ENCODE data around the gene PC.

The PC gene

DNA sequence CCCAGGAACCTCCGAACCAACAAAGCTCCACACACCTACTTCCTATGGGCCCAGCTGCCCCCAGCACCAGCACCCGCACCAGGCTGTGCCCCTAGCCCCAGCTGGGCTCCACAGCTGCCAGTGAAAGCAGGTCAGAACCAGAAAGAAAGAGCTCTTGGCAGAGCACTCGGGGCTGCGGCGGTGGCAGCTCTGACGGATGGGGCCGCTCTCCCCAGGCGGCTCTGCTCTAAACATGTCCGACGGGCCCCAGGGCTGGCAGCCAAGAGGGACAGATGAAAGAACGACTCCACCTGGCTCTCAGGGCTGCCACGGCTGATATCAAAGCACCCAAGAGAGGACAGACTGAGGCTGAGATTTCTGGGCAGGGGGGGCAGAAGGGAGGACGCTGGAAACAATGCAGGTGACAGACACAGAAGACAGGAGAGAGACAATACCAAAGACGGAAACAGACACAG lies 75.6 kb downstream of the PC start:
- DNase-seq, result no peak

DNA sequence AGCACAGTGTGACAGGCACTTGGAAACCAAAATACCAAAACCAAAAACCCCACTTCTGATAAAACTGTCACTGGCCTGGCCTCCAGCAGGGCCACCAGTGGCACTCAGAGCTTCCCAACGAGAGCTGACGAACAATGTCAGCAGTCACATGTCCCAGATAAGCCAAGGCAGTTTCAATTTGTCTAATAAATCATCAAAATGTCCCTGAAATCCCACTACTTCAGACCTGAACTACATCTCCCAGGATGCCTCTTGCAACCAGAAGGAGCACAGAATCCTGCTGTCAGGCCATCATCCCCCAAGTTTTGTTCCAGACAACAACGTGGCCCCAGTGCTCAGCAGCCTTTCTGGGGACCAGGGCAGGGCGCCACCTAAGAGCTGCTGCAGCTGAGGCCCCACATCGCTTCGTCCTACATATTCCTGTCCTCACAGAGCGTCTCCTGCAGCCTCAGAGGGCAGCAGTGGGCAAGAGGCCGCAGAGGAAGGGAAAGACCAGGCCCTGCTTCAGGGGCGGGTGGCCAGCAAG lies 76.2 kb downstream of the PC start:
- DNase-seq, result no peak

DNA sequence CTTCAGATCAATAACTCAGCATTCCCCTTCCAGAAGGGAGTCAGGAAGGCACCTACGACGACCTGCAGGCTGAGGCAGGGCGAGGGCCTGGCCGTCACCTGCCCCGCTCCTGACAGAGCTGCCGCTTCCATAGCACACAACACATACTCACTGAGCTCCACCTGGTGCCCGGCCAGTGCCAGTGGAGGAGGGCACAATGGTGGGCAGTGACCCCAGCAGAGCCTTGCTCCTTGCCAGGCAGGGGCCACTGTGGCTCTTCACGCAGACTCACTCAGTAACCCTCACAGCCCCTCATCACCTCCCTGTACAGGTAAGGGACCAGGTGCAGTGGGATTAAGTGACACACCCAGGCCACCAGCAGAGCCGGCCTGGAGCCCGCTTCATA lies 76.7 kb downstream of the PC start:
- DNase-seq, result no peak

- DNase-seq, result no peak
These were observed 77.4 kb downstream of the PC start for GRCh38 chr11:66880496-66881450.

DNA sequence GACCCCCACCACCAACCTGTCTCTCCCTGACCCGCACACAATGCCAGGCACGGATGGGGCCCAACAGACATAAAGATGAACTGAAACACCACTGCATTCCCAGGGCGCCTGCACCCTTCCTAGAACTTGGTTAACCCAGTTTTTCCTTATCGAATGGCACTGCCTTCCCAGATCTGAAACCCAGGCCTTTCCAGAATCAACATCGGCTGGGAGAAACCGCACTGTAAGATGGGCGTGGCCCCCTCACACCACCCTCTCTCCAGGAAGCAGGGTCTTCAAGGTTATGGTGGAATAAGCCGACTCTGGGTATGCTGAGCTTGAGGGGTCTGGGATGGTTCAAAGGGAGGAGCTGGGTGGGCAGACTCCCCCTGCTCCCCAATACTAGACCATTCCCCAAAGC lies 78.2 kb downstream of the PC start:
- no peak for DNase-seq

DNA sequence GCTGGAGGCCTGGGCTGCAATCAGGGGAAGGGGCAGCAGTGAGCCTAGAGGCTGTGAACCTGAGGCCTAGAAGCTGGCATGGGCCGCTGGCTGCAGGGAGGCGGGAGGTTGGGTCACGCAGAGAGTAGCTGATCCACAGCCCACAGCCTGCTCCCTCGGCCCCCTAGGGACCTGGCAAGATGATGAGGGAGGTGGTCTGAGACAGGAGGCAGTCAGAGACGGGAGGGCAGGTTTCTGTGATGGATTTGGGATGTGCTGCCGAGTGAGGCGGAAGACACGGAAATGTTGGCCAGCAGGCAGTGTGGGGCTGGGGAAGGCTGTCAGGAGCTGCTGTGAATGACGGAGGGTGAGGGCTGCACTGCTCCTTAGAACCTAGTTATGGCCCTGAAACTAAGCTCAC lies 78.6 kb downstream of the PC start:
- DNase-seq, result no peak

DNA sequence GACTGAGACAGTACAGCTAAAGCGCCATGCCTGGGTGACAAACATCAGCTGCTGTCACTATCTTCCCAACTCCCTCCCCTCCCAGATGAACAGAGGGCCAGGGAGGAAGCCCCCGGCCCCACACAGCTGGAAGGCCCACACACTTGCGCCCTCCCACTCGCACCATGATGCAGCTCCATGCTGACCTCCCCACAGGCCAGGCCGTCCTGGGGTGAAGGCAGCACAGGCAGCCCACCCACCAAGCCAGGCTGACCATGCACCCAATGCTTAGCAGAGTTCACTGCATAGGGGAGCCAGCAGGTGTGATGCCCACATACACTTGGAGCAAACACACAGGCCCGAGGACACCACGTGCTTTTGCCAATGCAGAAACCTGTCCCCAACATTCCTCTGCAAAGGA lies 79.2 kb downstream of the PC start:
- DNase-seq, result no peak

GRCh38 chr11:66878474-66878873 lies 79.7 kb downstream of the PC start:
- no peak for DNase-seq

DNA sequence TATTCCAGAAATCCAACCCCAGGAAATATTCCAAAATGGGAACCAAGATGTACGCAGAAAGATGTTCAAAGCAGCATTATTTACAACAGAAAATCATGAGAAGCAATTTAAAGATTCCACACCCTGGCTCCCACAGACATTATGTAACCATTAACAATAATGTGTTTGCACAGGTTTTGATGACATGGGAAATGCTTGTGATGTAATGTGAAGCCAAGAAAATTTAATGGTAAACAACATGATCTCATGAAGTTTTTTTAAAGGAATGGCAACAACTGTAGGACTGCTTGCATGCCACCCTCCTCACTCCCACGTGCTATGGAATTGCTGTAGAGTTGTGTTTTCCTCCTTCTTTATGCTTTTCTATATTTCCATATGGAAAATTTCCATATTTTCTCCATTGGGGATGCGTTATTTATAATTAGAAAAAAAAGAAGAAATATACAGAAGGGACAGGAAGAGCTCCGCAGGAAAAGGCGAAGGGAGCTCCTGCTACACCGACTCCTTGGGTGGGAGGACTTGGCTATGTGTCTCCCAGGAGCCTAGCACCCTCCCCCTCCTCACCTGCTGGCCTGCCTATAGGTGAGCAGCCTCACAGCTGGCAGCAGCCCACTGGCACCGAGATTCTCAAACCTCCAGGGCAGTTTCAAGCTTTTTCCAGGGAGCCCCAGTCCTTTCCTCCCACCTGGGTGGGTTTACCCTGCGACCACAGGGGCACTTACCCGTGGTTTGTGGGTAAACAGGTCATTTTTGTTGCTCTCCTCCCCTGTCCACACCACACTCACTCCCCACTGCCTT lies 80.4 kb downstream of the PC start:
- DNase-seq, result no peak

DNA sequence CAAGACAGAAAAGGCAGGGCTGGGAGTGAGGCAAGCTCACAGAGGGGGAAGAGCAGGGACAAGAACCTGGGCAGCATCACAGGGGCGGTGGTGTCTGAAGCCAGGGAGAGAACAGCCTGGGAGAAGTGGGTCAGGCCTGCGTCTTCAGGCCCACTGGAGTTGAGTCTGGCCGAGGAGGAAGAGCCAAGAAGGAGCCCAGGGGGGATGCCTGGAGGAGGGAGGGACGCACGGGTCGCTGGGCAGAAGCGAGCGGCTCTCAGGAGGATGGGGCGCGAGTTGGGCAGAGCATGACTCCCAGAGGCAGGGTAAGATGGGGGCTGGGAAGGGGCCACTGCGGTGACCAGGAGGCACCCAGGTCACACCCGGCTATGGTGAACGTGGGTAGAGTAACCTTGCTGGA lies 82.8 kb downstream of the PC start:
- no peak for DNase-seq

DNA sequence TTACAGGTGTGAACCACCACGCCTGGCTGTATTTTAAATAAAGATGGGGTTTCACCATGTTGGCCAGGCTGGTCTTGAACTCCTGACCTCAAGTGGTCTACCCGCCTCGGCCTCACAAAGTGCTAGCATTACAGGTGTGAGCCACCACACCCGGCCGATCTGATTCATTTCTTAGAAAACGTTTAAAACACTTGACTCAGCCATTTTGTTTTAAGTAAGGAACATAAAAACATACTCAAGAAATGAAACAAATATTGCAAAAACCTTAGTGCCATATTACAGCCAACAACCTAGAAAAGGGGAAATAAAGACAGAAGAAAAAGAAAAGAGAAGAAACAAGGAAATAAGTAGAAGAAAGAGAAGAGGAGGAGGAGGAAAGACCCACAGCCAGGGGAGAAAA lies 84.0 kb downstream of the PC start:
- no peak for DNase-seq

DNA sequence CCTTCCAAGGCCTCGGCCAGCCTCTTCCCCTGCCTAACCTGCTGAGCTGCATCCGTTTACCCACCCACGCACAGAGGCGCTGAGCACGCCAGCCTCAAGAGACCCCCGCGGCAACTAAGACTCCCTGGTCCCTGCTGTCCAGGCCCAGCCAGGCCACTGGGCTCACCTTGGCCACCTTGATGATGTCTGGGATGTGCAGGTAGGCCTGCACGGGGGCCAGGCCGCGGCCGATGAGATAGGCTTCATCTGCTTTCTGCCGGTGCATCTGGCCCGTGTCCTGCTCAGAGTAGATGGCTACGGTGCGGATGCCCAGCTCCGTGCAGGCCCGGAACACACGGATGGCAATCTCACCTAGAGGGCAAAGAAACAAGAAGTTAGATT lies 86.7 kb downstream of the PC start:
- no peak for DNase-seq

DNA sequence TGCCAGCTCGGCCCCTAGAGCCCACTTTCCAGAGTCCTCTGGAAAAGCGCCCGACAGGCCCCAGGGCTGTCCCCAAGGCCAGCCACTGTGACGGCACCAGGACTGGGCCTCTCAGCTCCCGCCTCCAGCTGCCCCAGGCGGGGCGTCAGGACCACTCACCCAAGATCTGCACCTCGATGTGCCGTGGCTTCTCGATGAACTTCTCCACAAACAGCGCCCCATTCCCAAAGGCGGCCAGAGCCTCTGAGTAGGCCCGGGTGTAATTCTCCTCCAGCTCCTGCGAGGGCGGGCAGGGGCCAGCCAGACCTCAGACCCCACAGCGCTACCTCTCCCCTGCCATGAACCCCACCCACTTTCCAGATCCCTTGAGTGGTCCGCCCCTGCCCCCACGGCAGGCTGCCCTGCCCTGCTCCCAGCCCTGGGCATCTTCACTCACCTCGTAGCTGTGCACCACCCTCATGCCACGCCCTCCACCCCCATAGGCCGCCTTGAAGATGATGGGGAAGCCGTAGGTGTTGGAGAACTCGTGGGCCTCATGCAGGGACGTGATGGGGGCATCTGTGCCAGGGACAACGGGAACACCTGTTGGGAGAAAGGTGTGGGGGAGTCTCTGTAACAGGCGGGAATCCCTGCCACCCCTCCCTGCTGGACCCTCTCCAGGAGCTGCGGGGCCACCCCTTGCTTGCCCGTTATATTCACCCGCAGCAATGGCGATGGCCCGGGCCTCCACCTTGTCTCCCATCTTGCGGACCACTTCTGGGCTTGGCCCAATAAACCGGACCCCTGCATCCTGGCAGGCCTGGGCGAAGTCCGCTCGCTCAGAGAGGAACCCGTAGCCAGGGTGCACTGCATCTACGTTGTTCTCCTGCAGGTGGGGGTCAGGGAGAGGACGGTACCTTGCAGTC lies 87.3 kb downstream of the PC start:
- no peak for DNase-seq

GRCh38 chr11:66870131-66870530 lies 88.1 kb downstream of the PC start:
- DNase-seq, result no peak

DNA sequence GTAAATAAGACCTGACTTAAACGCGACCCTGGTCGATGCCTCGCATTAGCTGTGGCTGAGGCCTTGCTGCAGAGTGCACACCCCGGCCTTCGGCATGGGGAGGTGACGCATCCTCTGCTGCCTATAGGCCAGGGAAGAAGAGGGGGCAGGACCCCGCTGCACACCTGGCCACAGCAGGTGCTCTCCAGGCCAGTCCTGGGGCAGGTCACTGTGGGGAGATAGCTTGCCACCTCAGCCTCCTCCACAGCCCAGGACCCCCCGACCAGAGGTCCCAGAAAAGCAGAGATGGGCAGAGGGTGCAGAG lies 88.7 kb downstream of the PC start:
- no peak for DNase-seq

GRCh38 chr11:66868726-66869566 lies 89.2 kb downstream of the PC start:
- peak; percentile 98 for DNase-seq

DNA sequence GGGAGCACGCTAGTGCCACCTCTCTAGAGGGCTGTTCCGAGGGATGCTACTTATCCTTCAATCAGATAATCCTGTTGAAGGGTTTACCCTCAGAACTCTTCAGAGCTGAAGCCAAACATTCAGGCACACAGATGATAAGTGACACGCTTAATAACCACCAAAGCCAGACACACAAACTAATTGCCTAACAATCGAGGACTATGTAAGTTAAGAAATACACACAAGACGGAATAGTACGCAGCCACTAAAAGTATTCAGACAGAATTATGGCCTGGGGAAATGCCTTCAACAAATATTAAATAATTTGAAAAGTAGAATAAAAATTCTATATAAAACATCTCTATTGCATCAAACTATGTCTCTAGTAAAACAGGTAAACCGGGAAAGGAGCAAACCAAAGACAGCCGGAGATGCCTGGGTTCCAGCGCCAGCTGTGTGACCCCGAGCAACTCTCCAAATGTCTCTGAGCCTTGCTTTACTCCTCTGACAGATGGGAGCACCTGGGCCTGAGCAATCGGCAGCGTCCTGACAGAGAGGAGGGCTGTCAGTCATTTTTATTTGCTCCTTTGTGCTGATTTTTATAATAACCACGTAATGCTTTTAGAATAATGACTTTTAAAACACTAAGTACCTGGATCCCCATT lies 90.0 kb downstream of the PC start:
- DNase-seq, result no peak

DNA sequence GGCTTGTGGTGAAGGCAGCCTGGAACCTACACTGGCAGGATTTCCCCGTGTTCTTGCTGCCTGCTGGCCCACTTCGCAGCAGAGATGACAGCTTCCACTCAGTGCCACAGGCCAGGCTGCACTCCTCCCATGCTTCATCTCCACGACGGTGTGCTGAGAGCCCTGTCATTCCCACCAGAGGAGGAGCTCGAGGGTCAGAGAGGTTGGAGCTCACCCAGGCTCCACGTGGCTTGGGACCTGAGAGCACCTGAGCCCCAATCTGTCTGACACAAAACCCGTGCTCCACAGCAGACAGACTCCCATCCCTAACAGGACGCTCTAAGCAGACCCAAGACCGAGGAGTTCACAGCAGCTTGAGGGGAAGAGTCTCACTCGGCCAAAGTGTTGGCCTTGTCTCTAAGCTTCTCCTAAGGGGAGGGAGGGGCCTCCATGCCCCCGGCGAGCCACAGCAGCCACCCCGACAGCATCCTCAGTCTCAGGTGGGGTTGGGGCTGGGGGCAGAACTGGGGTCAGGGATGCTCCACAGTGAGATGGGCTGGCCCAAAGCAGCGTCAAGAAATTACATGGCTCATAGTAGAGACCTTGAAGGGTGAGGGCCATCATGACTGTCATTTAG lies 90.7 kb downstream of the PC start:
- DNase-seq, result no peak

DNA sequence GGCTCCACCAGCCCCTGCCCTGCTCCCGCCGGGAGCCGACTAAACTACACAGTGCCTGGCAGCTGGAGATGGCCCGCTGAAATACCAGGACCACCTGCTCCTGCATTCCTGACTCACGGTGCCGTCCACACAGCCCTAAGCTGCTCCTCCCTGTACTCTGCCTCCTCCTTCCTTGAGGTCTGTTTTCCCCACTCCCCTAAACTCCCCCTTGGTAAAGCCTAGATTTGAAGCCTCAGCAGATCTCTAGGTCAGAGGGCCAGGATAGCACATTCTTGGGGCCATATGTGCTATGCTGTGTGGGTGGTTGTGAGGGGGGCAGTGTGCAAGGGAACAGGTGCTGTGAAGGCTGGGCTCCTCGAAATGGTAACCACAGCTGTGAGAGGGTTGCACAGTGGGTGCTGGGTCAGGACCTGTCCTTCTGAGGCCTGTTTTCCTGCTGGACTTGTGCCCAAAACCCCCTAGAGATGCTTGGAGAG lies 91.6 kb downstream of the PC start:
- DNase-seq, result no peak

- DNase-seq, result no peak
These were observed 92.2 kb downstream of the PC start for GRCh38 chr11:66866007-66866406.
